Fibroblast of gingiva (primary cell): ENCODE results near the gene WDR62.
A peak's percentile ranks its signal among the peaks of the same experiment; 100 is the strongest.

Experiments used
- DNase-seq: peaks from one replicate; pipeline ENCODE4 v3.0.0-alpha.2; 2011; ENCODE audit warnings: low read depth

The WDR62 gene

GRCh38 chr19:36142046-36142445, 87.3 kb downstream of the WDR62 start:
- DNase-seq, result no peak

GRCh38 chr19:36142496-36142895, 87.8 kb downstream of the WDR62 start:
- no peak for DNase-seq

GRCh38 chr19:36144624-36145023, 89.9 kb downstream of the WDR62 start:
- DNase-seq, result no peak

GRCh38 chr19:36149673-36150406, 95.1 kb downstream of the WDR62 start:
- no peak for DNase-seq

- no peak for DNase-seq
Measured at GRCh38 chr19:36150586-36150985, 95.9 kb downstream of the WDR62 start.

GRCh38 chr19:36151144-36152018, 96.7 kb downstream of the WDR62 start:
- DNase-seq, result peak; percentile 11

DNA sequence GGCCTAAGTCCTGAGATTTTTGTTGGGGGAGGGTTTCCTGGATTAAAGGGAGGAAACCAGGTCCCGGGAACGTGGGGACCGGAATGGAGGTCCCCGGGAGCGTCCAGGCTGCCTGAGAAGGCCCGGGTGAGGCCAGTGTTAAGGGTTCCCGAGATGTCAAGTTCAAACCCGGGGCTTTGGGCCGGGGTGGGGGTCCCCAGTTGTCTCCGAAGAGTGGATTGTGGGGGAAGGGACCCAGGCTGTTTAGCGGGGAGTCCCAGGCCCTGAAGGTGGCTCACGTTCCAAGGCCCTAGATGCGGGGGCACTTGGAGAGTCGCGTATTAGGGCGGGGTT, 97.3 kb downstream of the WDR62 start:
- no peak for DNase-seq

- DNase-seq, result peak; percentile 66
Measured at GRCh38 chr19:36152352-36153091, 97.8 kb downstream of the WDR62 start, which contains the start of gene COX7A1. Gene COX7A1 (minus strand): TSS chr19:36152447. CDS start chr19:36152407, 40 bp downstream.

DNA sequence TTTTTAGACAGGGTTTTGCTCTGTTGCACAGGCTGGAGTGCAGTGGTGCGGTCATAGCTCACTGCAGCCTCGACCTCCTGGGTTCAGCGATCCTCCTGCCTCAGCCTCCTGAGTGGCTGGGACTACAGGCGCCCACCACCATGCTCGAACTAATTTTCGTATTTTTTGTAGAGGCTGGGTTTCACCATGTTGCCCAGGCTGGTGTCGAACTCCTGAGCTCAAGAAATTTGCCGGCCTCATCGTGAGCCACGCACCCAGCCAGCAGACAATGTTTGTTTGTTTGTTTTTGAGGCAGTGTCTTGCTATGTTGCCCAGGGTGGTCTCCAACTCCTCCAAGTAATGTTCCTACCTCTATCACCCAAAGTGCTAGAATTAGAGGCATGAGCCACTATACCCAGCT, 98.4 kb downstream of the WDR62 start:
- no peak for DNase-seq
